SU-DHL-6 (cell line): ENCODE measurements around the gene OSBP2.
A peak's percentile ranks its signal among the peaks of the same experiment; 100 is the strongest.

Source experiments
- H2AFZ ChIP-seq: fragments of 200-600 bp; sonication (generic); 2 replicates; pipeline ENCODE4 v1.6.1; 2014; ENCODE audit warnings: low read depth, mild to moderate bottlenecking, moderate library complexity, mixed read lengths, antibody characterized with exemption, low read length; ENCODE audit not compliant: severe bottlenecking
- H3F3A ChIP-seq: fragments of 200-600 bp; shearing (Covaris generic); 2 replicates; pipeline ENCODE4 v1.6.0; 2016; ENCODE audit warnings: antibody characterized with exemption, mild to moderate bottlenecking; ENCODE audit not compliant: insufficient read depth
- H3K27ac ChIP-seq: fragments of 200-600 bp; sonication (generic); 2 replicates; pipeline ENCODE4 v1.5.1; 2016; ENCODE audit warnings: low read depth, mild to moderate bottlenecking, low read length, moderate library complexity, mixed read lengths
- H3K27me3 ChIP-seq: fragments of 200-600 bp; sonication (generic), shearing (Covaris generic); 2 replicates; pipeline ENCODE4 v1.6.0; 2014; ENCODE audit warnings: mild to moderate bottlenecking, low read length
- H3K36me3 ChIP-seq: fragments of 200-600 bp; sonication (generic); 2 replicates; pipeline ENCODE4 v1.6.1; 2014; ENCODE audit warnings: mild to moderate bottlenecking, low read length, mixed read lengths
- H3K4me2 ChIP-seq: fragments of 300-600, 200-600 bp; shearing (Covaris generic), sonication (generic); 2 replicates; pipeline ENCODE4 v1.6.0; 2014; ENCODE audit warnings: low read length, low read depth, mild to moderate bottlenecking; ENCODE audit not compliant: poor library complexity, severe bottlenecking
- H3K4me3 ChIP-seq: fragments of 200-600 bp; sonication (generic); 2 replicates; pipeline ENCODE4 v1.5.1; 2014; ENCODE audit warnings: antibody characterized with exemption, low read length, mild to moderate bottlenecking, mixed read lengths; ENCODE audit not compliant: insufficient read depth, poor library complexity, severe bottlenecking
- H3K79me2 ChIP-seq: fragments of 200-600 bp; sonication (generic); 2 replicates; pipeline ENCODE4 v1.6.1; 2014; ENCODE audit warnings: mild to moderate bottlenecking, low read length, moderate library complexity; ENCODE audit not compliant: insufficient read depth
- H3K9ac ChIP-seq: fragments of 200-600 bp; sonication (generic); 2 replicates; pipeline ENCODE4 v1.7.0; 2014; ENCODE audit warnings: mild to moderate bottlenecking, low read length
- H3K9me2 ChIP-seq: fragments of 200-600 bp; sonication (generic); replicated peaks from 2 replicates; pipeline ENCODE4 v1.6.1; 2014; ENCODE audit warnings: low read length; ENCODE audit not compliant: insufficient read depth
- H3K9me3 ChIP-seq: fragments of 200-600 bp; sonication (generic); 2 replicates; pipeline ENCODE4 v1.6.1; 2014; ENCODE audit warnings: low read length, mixed read lengths; ENCODE audit not compliant: insufficient read depth
- H4K20me1 ChIP-seq: fragments of 200-600 bp; sonication (generic); 2 replicates; pipeline ENCODE4 v1.6.1; 2014; ENCODE audit warnings: low read depth, mild to moderate bottlenecking, antibody characterized with exemption, low read length, moderate library complexity, mixed read lengths
- CTCF ChIP-seq: fragments of 200-600 bp; sonication (generic); IDR thresholded peaks from one replicate; pipeline ENCODE4 v1.5.1; 2017; ENCODE audit warnings: antibody characterized with exemption, mild to moderate bottlenecking, low read length, moderate library complexity; ENCODE audit not compliant: insufficient read depth, poor library complexity, severe bottlenecking
- EZH2phosphoT487 ChIP-seq: fragments of 200-600 bp; sonication (generic), shearing (Covaris generic); conservative IDR thresholded peaks from 2 replicates; pipeline ENCODE4 v1.6.1; 2018; ENCODE audit warnings: mild to moderate bottlenecking, antibody characterized with exemption, low read length, moderate library complexity, mixed read lengths

The OSBP2 gene

GRCh38 chr22:30665786-30666185 is 28.9 kb upstream of the OSBP2 start:
- Histone ChIP-seq H3K4me2 (no peak overlapping the region), H3K27ac (no peak overlapping the region), H3K79me2 (no peaks in the 10 kb centered on the region), H3K4me3 (no peak overlapping the region), H3K9ac (no peak overlapping the region), H3K9me2 (no peaks in the 10 kb centered on the region), H3K27me3 (no peaks in the 10 kb centered on the region), H3F3A (no peaks in the 10 kb centered on the region), H2AFZ (no peak overlapping the region), H3K36me3 (no peaks in the 10 kb centered on the region), H4K20me1 (no peaks in the 10 kb centered on the region), H3K9me3 (no peaks in the 10 kb centered on the region)
- TF ChIP-seq EZH2phosphoT487 (no peak), CTCF (no peak)

GRCh38 chr22:30667107-30667493 is 27.6 kb upstream of the OSBP2 start:
- Histone ChIP-seq H3K9ac (peak overlapping the region; percentile 58), H3K9me3 (no peaks in the 10 kb centered on the region), H2AFZ (peak overlapping the region; percentile 75), H3K4me3 (peak overlapping the region; percentile 56), H3F3A (no peaks in the 10 kb centered on the region), H3K79me2 (no peaks in the 10 kb centered on the region), H3K27ac (no peak overlapping the region), H4K20me1 (no peaks in the 10 kb centered on the region), H3K4me2 (peak overlapping the region; percentile 76), H3K27me3 (no peaks in the 10 kb centered on the region), H3K9me2 (no peaks in the 10 kb centered on the region), H3K36me3 (no peaks in the 10 kb centered on the region)
- no peak for TF ChIP-seq CTCF
- TF ChIP-seq EZH2phosphoT487: no peak

- Histone ChIP-seq H3K4me3 (peak within 1 kb of the TSS; percentile 56), H3K9me2 (no peaks in the 10 kb centered on the region), H3K79me2 (no peaks in the 10 kb centered on the region), H3K27me3 (no peaks in the 10 kb centered on the region), H3K9me3 (no peaks in the 10 kb centered on the region), H3K4me2 (peak within 1 kb of the TSS; percentile 76), H4K20me1 (no peaks in the 10 kb centered on the region), H3K36me3 (no peaks in the 10 kb centered on the region), H2AFZ (peak within 1 kb of the TSS; percentile 75), H3K27ac (no peak within 1 kb of the TSS), H3F3A (no peaks in the 10 kb centered on the region), H3K9ac (peak within 1 kb of the TSS; percentile 58)
- no peak for TF ChIP-seq CTCF
- no peak for TF ChIP-seq EZH2phosphoT487
These were observed 26.9 kb upstream of the OSBP2 start, which contains the start of gene DUSP18 for GRCh38 chr22:30667494-30668385. Gene DUSP18 (minus strand): TSS chr22:30667875. CDS start chr22:30664003, 3,872 bp downstream.
